WTC11 (cell line): ENCODE results near the gene GNAS.

ENCODE experiments used
- CREB1 ChIP-seq: sonication (generic); formaldehyde crosslinking; IDR thresholded peaks from 2 replicates; pipeline ENCODE4 v1.8.0; 2023; ENCODE audit warnings: mild to moderate bottlenecking, missing genetic modification reagents
- SP1 ChIP-seq: sonication (generic); formaldehyde crosslinking; conservative IDR thresholded peaks from 2 replicates; pipeline ENCODE4 v1.8.1; 2022; ENCODE audit warnings: missing genetic modification reagents
- ZNF396 ChIP-seq: fragments of 250-450 bp; sonication (Bioruptor Pico); IDR thresholded peaks from 2 replicates; pipeline ENCODE4 v1.8.0; 2021; ENCODE audit warnings: mild to moderate bottlenecking, moderate library complexity, borderline replicate concordance
- TF ChIP-seq, protein P1 (sequence below): sonication (generic); formaldehyde crosslinking; IDR thresholded peaks from 2 replicates; pipeline ENCODE4 v1.8.1; 2023; ENCODE audit warnings: mild to moderate bottlenecking, missing genetic modification reagents, moderate library complexity
- TF ChIP-seq, protein P2 (sequence below): sonication (generic); formaldehyde crosslinking; IDR thresholded peaks from 2 replicates; pipeline ENCODE4 v1.8.1; 2022; ENCODE audit warnings: mild to moderate bottlenecking, moderate library complexity, missing genetic modification reagents
- TF ChIP-seq, protein P3 (sequence below): fragments of 200-600 bp; IDR thresholded peaks from 2 replicates; pipeline ENCODE4 v1.8.0; 2022; ENCODE audit warnings: antibody characterized with exemption
- TF ChIP-seq, protein P4 (sequence below): sonication (generic); formaldehyde crosslinking; IDR thresholded peaks from 2 replicates; pipeline ENCODE4 v1.8.1; 2023; ENCODE audit warnings: mild to moderate bottlenecking, missing genetic modification reagents, moderate library complexity
- TF ChIP-seq, protein P5 (sequence below): sonication (generic); formaldehyde crosslinking; IDR thresholded peaks from 2 replicates; pipeline ENCODE4 v1.8.0; 2022; ENCODE audit warnings: mild to moderate bottlenecking, missing genetic modification reagents
- TF ChIP-seq, protein P6 (sequence below): sonication (generic); formaldehyde crosslinking; IDR thresholded peaks from 2 replicates; pipeline ENCODE4 v1.8.1; 2022; ENCODE audit warnings: low read depth, missing genetic modification reagents, borderline replicate concordance

DNA sequence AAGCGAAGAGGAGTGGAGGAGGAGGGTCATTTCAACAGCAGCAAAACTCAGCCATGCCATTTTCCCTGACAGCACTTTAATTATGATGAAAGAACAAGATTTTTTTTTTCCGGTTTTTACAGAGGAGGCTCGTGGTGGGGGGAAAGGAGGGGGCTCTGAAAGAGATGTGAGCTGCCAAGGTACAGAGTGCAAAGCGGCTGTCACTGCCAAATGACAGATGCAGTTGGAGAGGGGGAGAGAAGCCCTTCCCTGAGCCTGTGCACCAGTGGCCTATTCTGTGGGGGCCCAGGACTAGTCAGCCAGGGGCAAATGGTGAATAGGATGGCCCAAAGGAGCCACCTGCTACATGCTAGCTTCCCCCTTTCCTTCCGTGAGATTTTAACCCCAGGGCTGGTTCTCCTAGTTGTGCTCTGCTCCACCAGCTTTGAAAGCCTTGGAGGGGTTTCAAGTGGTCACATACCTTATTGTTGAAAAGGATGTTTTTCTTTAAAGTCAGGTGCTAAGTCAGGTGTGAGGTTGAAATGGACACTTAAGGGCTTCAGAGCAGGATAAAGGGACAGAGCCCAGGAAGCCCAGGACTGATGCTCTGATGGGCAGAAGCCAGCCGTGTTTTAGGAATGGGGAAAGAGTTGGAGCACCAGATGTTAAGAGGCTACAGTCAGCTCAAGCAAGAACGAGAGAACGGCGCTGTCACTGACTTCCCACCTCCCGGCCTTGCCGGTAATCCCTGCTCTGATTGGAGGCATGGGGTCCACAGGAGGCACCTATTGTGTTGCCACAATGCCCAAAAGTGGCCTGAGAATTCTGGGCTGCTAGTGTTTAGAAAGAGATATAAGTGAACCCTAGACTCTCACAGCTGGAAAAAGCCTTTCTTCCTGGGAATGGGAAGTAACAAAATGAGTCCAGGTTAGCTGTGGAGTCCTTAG lies 24.8 kb downstream of the GNAS start:
- TF ChIP-seq, protein P1, sequence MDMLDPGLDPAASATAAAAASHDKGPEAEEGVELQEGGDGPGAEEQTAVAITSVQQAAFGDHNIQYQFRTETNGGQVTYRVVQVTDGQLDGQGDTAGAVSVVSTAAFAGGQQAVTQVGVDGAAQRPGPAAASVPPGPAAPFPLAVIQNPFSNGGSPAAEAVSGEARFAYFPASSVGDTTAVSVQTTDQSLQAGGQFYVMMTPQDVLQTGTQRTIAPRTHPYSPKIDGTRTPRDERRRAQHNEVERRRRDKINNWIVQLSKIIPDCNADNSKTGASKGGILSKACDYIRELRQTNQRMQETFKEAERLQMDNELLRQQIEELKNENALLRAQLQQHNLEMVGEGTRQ (CRISPR knock-in tag) = no peak
- TF ChIP-seq, protein P2, sequence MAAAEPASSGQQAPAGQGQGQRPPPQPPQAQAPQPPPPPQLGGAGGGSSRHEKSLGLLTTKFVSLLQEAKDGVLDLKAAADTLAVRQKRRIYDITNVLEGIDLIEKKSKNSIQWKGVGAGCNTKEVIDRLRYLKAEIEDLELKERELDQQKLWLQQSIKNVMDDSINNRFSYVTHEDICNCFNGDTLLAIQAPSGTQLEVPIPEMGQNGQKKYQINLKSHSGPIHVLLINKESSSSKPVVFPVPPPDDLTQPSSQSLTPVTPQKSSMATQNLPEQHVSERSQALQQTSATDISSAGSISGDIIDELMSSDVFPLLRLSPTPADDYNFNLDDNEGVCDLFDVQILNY (CRISPR knock-in tag) = no peak
- no peak for TF ChIP-seq ZNF396 (CRISPR knock-in tag)
- TF ChIP-seq, protein P3, sequence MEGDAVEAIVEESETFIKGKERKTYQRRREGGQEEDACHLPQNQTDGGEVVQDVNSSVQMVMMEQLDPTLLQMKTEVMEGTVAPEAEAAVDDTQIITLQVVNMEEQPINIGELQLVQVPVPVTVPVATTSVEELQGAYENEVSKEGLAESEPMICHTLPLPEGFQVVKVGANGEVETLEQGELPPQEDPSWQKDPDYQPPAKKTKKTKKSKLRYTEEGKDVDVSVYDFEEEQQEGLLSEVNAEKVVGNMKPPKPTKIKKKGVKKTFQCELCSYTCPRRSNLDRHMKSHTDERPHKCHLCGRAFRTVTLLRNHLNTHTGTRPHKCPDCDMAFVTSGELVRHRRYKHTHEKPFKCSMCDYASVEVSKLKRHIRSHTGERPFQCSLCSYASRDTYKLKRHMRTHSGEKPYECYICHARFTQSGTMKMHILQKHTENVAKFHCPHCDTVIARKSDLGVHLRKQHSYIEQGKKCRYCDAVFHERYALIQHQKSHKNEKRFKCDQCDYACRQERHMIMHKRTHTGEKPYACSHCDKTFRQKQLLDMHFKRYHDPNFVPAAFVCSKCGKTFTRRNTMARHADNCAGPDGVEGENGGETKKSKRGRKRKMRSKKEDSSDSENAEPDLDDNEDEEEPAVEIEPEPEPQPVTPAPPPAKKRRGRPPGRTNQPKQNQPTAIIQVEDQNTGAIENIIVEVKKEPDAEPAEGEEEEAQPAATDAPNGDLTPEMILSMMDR = no peak
- no peak for TF ChIP-seq SP1 (CRISPR knock-in tag)
- TF ChIP-seq, protein P4, sequence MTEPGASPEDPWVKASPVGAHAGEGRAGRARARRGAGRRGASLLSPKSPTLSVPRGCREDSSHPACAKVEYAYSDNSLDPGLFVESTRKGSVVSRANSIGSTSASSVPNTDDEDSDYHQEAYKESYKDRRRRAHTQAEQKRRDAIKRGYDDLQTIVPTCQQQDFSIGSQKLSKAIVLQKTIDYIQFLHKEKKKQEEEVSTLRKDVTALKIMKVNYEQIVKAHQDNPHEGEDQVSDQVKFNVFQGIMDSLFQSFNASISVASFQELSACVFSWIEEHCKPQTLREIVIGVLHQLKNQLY (CRISPR knock-in tag) = no peak
- TF ChIP-seq, protein P5, sequence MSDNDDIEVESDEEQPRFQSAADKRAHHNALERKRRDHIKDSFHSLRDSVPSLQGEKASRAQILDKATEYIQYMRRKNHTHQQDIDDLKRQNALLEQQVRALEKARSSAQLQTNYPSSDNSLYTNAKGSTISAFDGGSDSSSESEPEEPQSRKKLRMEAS (CRISPR knock-in tag) = no peak
- TF ChIP-seq, protein P6, sequence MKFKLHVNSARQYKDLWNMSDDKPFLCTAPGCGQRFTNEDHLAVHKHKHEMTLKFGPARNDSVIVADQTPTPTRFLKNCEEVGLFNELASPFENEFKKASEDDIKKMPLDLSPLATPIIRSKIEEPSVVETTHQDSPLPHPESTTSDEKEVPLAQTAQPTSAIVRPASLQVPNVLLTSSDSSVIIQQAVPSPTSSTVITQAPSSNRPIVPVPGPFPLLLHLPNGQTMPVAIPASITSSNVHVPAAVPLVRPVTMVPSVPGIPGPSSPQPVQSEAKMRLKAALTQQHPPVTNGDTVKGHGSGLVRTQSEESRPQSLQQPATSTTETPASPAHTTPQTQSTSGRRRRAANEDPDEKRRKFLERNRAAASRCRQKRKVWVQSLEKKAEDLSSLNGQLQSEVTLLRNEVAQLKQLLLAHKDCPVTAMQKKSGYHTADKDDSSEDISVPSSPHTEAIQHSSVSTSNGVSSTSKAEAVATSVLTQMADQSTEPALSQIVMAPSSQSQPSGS (CRISPR knock-in tag) = no peak
- TF ChIP-seq CREB1 = no peak
